BE2C (cell line): ENCODE results near the gene RAI14.

Experiments
- DNase-seq: peaks from one replicate; pipeline ENCODE4 v3.0.0-alpha.2; 2020
- H3K27me3 ChIP-seq: fragments of 250-450 bp; sonication (Bioruptor Pico); 2 replicates; pipeline ENCODE4 v1.5.1; 2020; ENCODE audit warnings: mild to moderate bottlenecking
- H3K36me3 ChIP-seq: fragments of 250-450 bp; sonication (Bioruptor Pico); 2 replicates; pipeline ENCODE4 v1.5.1; 2020; ENCODE audit warnings: mild to moderate bottlenecking
- H3K4me1 ChIP-seq: fragments of 250-450 bp; sonication (Bioruptor Pico); 2 replicates; pipeline ENCODE4 v1.5.1; 2020
- H3K4me3 ChIP-seq: 2 replicates; pipeline ENCODE4 v1.5.1; 2011; ENCODE audit warnings: low read depth, low read length
- H3K9me3 ChIP-seq: fragments of 250-450 bp; sonication (Bioruptor Pico); 2 replicates; pipeline ENCODE4 v1.5.1; 2020
- TF ChIP-seq, protein P1 (sequence below): IDR thresholded peaks from 2 replicates; pipeline ENCODE4 v1.5.1; 2012; ENCODE audit warnings: mild to moderate bottlenecking, low read depth, low read length

Gene RAI14

GRCh38 chr5:34622098-34622400 lies 34.1 kb upstream of the RAI14 start:
- Histone ChIP-seq H3K4me1 (no peaks in the 10 kb centered on the region), H3K9me3 (no peaks in the 10 kb centered on the region), H3K27me3 (no peaks in the 10 kb centered on the region), H3K4me3 (no peak overlapping the region), H3K36me3 (no peaks in the 10 kb centered on the region)
- no peak for DNase-seq
- TF ChIP-seq, protein P1, sequence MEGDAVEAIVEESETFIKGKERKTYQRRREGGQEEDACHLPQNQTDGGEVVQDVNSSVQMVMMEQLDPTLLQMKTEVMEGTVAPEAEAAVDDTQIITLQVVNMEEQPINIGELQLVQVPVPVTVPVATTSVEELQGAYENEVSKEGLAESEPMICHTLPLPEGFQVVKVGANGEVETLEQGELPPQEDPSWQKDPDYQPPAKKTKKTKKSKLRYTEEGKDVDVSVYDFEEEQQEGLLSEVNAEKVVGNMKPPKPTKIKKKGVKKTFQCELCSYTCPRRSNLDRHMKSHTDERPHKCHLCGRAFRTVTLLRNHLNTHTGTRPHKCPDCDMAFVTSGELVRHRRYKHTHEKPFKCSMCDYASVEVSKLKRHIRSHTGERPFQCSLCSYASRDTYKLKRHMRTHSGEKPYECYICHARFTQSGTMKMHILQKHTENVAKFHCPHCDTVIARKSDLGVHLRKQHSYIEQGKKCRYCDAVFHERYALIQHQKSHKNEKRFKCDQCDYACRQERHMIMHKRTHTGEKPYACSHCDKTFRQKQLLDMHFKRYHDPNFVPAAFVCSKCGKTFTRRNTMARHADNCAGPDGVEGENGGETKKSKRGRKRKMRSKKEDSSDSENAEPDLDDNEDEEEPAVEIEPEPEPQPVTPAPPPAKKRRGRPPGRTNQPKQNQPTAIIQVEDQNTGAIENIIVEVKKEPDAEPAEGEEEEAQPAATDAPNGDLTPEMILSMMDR = no peak

GRCh38 chr5:34624691-34625090 lies 31.4 kb upstream of the RAI14 start:
- H3K4me3 ChIP-seq = no peak overlapping the region
- H3K27me3 ChIP-seq = no peaks in the 10 kb centered on the region
- H3K9me3 ChIP-seq = no peaks in the 10 kb centered on the region
- no peaks in the 10 kb centered on the region for H3K36me3 ChIP-seq
- H3K4me1 ChIP-seq = no peaks in the 10 kb centered on the region
- DNase-seq = no peak
- TF ChIP-seq, protein P1 = no peak

- Histone ChIP-seq H3K4me1 (no peaks in the 10 kb centered on the region), H3K9me3 (no peaks in the 10 kb centered on the region), H3K36me3 (no peaks in the 10 kb centered on the region), H3K4me3 (no peak overlapping the region), H3K27me3 (no peaks in the 10 kb centered on the region)
- no peak for DNase-seq
- TF ChIP-seq, protein P1 = no peak
Measured at GRCh38 chr5:34625246-34625645, 30.9 kb upstream of the RAI14 start.

GRCh38 chr5:34626036-34626435 lies 30.1 kb upstream of the RAI14 start:
- Histone ChIP-seq H3K9me3 (no peaks in the 10 kb centered on the region), H3K4me3 (no peak overlapping the region)
- TF ChIP-seq, protein P1 = no peak

DNA sequence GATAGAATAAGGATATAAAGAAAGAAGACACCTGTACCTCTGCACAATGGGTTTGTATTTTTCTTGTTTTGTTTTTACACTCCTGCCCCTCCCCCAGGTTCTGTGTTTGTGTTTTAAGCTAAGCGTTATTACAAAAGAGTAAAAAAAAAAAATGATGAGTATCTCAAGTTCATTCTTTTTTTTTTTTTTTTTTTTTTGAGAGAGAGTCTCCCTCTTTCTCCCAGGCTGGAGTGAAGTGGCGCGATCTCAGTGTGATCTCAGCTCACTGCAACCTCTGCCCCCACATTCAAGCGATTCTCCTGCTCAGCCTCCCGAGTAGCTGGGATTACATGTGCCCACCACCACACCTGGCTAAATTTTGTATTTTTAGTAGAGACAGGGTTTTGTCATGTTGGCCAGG lies 29.4 kb upstream of the RAI14 start:
- DNase-seq = no peak
- no peaks in the 10 kb centered on the region for H3K27me3 ChIP-seq
- H3K4me1 ChIP-seq = no peaks in the 10 kb centered on the region

More at GRCh38 chr5:34626036-34626435, 30.1 kb upstream of the RAI14 start:
- no peaks in the 10 kb centered on the region for H3K27me3 ChIP-seq
- H3K4me1 ChIP-seq = no peaks in the 10 kb centered on the region
- no peaks in the 10 kb centered on the region for H3K36me3 ChIP-seq
- DNase-seq = no peak

DNA sequence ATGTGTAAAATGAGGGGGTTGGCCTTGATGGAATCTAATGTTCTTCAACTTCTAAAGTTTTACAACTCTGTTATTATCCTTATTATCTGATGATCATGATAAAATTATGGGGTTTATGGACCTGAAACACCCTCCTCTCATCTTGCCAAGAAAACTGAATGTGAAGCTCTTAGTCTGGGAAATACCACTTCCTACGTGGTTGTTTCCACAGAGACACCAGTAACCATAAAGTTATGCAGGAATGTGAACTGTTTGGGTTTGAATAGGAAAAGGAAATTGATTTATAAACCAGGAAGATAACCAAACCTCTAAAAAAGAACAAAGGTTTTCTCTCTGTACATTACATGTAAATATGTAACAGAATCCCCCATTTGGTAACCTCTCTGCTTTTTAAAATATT lies 28.3 kb upstream of the RAI14 start:
- no peak for DNase-seq

More for the DNA sequence above, 29.4 kb upstream of the RAI14 start:
- H3K9me3 ChIP-seq = no peaks in the 10 kb centered on the region
- TF ChIP-seq, protein P1 = no peak
- no peaks in the 10 kb centered on the region for H3K36me3 ChIP-seq
- no peak overlapping the region for H3K4me3 ChIP-seq

More for the DNA sequence above, 28.3 kb upstream of the RAI14 start:
- H3K27me3 ChIP-seq = no peaks in the 10 kb centered on the region
- no peak overlapping the region for H3K4me3 ChIP-seq
- H3K36me3 ChIP-seq = no peaks in the 10 kb centered on the region
- H3K9me3 ChIP-seq = no peaks in the 10 kb centered on the region
- H3K4me1 ChIP-seq = no peaks in the 10 kb centered on the region
- TF ChIP-seq, protein P1 = no peak
